LNCAP (cell line): ENCODE data around the gene TMEM143.

Experiments used
- CTCF ChIP-seq: fragments of 450-650 bp; IDR thresholded peaks from 2 replicates; pipeline ENCODE4 v1.5.1; 2017; ENCODE audit warnings: mild to moderate bottlenecking

Gene TMEM143

GRCh38 chr19:48382286-48382685 is 18.5 kb upstream of the TMEM143 start:
- no peak for TF ChIP-seq CTCF

DNA sequence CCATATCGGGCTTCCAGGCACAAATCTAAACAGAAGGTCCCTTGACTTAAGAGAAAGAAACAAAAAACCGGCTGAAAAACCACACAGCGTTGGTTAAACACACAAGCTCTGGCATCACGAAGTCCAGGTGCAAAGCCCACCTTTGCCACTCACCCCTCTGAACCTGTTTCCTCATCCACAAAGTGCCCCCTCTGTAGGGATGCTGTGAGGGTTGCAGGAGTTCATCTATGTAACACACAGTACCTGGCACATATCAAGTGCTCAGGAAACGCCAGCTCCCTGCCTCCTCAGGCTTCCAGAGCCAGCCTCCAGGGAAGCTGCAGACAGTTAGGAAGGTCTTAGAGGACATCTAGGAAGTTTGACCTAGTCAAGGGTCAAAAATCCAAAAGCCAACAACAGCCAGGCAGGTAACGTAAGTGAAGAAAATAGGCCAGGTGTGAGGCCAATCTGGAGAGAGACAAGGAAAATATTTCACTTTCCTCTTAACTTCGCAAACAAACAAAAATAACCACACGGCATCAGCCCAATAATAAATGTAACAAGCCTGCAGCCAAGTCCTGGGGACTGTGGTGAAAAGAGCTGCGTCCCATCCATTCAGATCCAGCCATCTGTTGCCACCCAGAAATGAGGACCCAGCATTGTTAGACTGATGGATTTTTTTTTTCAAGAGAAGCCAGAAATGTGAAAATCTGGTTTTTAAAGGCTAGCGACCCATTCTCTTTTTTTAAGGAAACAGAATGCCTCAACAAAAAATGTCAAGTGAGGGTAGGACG is 17.6 kb upstream of the TMEM143 start:
- no peak for TF ChIP-seq CTCF

DNA sequence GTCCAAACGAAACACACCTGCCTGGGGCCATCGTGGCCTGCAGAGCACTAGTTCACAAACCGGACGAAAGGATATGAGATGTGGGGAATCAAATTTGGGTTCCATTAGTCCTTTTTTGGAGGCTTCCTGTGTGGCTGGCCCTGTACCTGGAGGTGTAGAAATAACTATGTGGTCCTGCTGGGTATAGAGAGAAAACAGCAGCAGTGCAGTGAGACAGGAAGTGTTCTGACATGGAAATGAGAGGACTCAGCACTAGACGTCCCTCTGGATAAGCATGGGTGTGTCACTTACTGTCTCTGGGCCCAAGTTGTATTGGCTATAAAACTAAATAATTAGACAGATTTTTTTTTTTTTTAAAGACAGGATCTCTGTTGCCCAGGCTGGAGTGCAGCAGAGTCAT is 15.3 kb upstream of the TMEM143 start:
- no peak for TF ChIP-seq CTCF

GRCh38 chr19:48378194-48378570 is 14.4 kb upstream of the TMEM143 start:
- no peak for TF ChIP-seq CTCF

DNA sequence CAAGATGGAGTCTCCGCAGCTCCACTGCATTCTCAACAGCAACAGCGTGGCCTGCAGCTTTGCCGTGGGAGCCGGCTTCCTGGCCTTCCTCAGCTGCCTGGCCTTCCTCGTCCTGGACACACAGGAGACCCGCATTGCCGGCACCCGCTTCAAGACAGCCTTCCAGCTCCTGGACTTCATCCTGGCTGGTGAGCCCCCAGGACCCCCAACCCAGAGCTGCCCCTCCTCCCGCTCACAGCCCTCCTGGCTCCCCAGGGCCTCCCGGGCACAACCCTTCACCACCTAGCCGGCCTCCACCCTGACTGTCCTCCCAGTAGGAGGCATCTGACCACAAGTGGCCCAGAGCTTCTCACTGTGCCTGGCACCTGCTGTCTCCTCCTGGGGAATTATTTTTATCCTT is 9.8 kb upstream of the TMEM143 start:
- no peak for TF ChIP-seq CTCF

DNA sequence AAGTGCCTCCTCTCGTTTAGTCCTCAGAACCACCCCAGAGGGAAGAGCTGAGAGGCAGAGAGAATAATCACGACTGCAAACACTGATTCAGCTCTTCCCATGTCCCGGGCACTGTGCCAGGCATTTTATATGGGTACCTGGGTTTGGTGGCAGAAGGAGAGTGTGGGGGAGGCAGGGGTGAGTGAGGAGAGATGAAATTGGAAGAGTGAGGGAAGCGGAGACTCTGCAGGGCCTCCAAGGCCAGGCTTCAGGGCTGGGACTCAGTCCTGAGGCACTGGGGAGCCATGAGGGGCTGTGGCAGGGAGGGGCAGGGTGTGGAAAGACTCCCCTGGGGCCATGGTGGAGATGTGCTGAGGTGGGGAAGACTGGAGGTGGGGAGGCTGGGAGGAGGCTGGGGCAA is 9.2 kb upstream of the TMEM143 start:
- TF ChIP-seq CTCF: no peak

- TF ChIP-seq CTCF: no peak
Observed at GRCh38 chr19:48371367-48371766, 7.6 kb upstream of the TMEM143 start.

DNA sequence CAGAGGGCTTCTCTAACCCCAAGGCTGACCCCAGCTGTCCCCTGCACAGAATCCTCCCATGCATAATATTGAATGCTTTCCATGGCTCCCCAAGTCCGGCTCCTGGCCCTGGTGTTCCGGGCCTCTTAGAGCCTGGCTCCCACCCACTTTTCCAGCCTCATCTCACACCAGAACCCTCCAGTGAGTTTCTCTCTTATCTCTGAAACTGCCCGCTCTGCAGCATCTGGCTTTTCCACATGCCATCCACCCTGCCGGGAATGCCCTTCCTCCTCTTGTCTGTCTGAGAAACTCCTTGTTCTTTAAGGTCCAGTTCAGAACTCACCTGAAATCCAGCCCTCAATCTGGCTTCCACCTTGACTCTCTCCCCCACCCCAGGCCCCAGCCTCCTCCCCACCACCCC is 7.2 kb upstream of the TMEM143 start:
- no peak for TF ChIP-seq CTCF
